Tibial nerve (tissue), 4 donors: ENCODE results near the gene EFHB. TPM values are rescaled to one million over a fixed set of nuclear protein-coding genes. Genes with fewer than 3 reads are reported as not detected.
A peak's percentile ranks its signal among the peaks of the same experiment; 100 is the strongest.
"Not testable (repeated sequence)": the region's sequence is repeated elsewhere in the genome, so short reads cannot be mapped to it uniquely, and the experiment has no call there.

Experiments
- DNase-seq, 2 donors: peaks; one replicate each; pipeline ENCODE4 v3.0.0-alpha.2; 2019; ENCODE audit warnings: low spot score in 2 of 2
- H3K27ac ChIP-seq, 4 donors: fragments of 200-600 bp; sonication (generic) in 3 of 4; one replicate each; pipeline ENCODE4 v1.5.1; 2017 to 2019; ENCODE audit warnings: mild to moderate bottlenecking in 1 of 4
- H3K27me3 ChIP-seq, 2 donors: fragments of 200-600 bp; sonication (generic) in 1 of 2; one replicate each; pipeline versions ENCODE4 v1.5.1 to v1.6.0; 2017 to 2019
- H3K36me3 ChIP-seq, 3 donors: fragments of 200-600 bp; sonication (generic); one replicate each; pipeline ENCODE4 v1.5.1; 2018 to 2019
- H3K4me1 ChIP-seq, 4 donors: fragments of 200-600 bp; sonication (generic) in 3 of 4; one replicate each; pipeline ENCODE4 v1.5.1; 2017 to 2019
- H3K4me3 ChIP-seq, 4 donors: fragments of 200-600 bp; sonication (generic) in 3 of 4; one replicate each; pipeline ENCODE4 v1.5.1; 2017 to 2019; ENCODE audit warnings: mild to moderate bottlenecking in 1 of 4, moderate library complexity in 1 of 4
- H3K9me3 ChIP-seq, 4 donors: fragments of 200-600 bp; sonication (generic) in 3 of 4; one replicate each; pipeline ENCODE4 v1.5.1; 2017 to 2019
- CTCF ChIP-seq, 5 experiments: fragments of 200-600 bp in 3 of 5; fragments of 450-650 bp in 2 of 5; sonication (generic) in 3 of 5; IDR thresholded peaks; one replicate each; pipeline ENCODE4 v1.5.1; 2016 to 2019; ENCODE audit warnings: antibody characterized with exemption in 5 of 5, mild to moderate bottlenecking in 3 of 5, moderate library complexity in 2 of 5
- EP300 ChIP-seq, 2 donors: sonication (generic); formaldehyde crosslinking; IDR thresholded peaks; one replicate each; pipeline ENCODE4 v1.6.1; 2017; ENCODE audit warnings: antibody characterized with exemption in 2 of 2, mild to moderate bottlenecking in 1 of 2
- POLR2A ChIP-seq, 2 donors: fragments of 450-650 bp; IDR thresholded peaks; one replicate each; pipeline ENCODE4 v1.6.1; 2017; ENCODE audit warnings: antibody characterized with exemption in 2 of 2, mild to moderate bottlenecking in 2 of 2, moderate library complexity in 2 of 2
- WGBS, 2 donors: methylation state at CpG; one replicate each; pipeline ENCODE4 v1.1.5; 2018; 5-methylcytosine and 5-hydroxymethylcytosine counted together
- total RNA-seq, 4 donors: library from RNA; depleted of rRNA; stranded (reverse); fragments of >200 nt; gene quantifications; one replicate each; pipeline ENCODE4 v1.1.0, GENCODE V29; 2016

EFHB gene
- total RNA-seq, 4 donors from 2014 or later: 0.63 to 4.4 (median 1.8) TPM

GRCh38 chr3:19898721-19899120, 35.3 kb downstream of the EFHB start:
- WGBS, 2 donors: 51 to 53% methylated on average over 2 of the region's 2 CpGs
- Histone ChIP-seq H3K27me3 (no peaks in the 10 kb centered on the region), H3K4me1 (no peaks in the 10 kb centered on the region), H3K36me3 (peaks cover 0 to 9% (median 0%) of the 10 kb centered on the region in 3 donors), H3K27ac (no peak overlapping the region), H3K4me3 (no peak overlapping the region), H3K9me3 (no peaks in the 10 kb centered on the region)
- TF ChIP-seq CTCF (IDR thresholded peaks at IDR 0.05) (no peak), EP300 (IDR thresholded peaks at IDR 0.05) (no peak), POLR2A (IDR thresholded peaks at IDR 0.05) (no peak)
- no peak for DNase-seq

- Histone ChIP-seq H3K36me3 (peaks cover 0 to 9% (median 0%) of the 10 kb centered on the region in 3 donors), H3K4me3 (no peak overlapping the region), H3K27ac (no peak overlapping the region), H3K9me3 (no peaks in the 10 kb centered on the region), H3K27me3 (no peaks in the 10 kb centered on the region), H3K4me1 (peaks cover 0 to 17% (median 3%) of the 10 kb centered on the region in 4 donors)
- DNase-seq: no peak
- TF ChIP-seq CTCF (IDR thresholded peaks at IDR 0.05) (no peak), POLR2A (IDR thresholded peaks at IDR 0.05) (no peak), EP300 (IDR thresholded peaks at IDR 0.05) (no peak)
- 83 to 100% methylated on average over 1 of the region's 1 CpG for WGBS, 2 donors
Measured at GRCh38 chr3:19891740-19892139, 42.3 kb downstream of the EFHB start.

- TF ChIP-seq CTCF (IDR thresholded peaks at IDR 0.05) (no peak), POLR2A (IDR thresholded peaks at IDR 0.05) (no peak), EP300 (IDR thresholded peaks at IDR 0.05) (no peak)
- Histone ChIP-seq H3K27me3 (no peaks in the 10 kb centered on the region), H3K9me3 (no peaks in the 10 kb centered on the region), H3K27ac (peak overlapping the region in 3 of 4 donors; percentile 60 to 79 (median 62)), H3K36me3 (no peaks in the 10 kb centered on the region), H3K4me3 (peak overlapping the region in 1 of 4 donors; percentile 4), H3K4me1 (peaks cover 0 to 17% (median 3%) of the 10 kb centered on the region in 4 donors)
- no peak for DNase-seq
- WGBS, 2 donors: 81 to 82% methylated on average over 5 of the region's 5 CpGs
Measured at GRCh38 chr3:19888428-19889152, 45.4 kb downstream of the EFHB start.

GRCh38 chr3:19887122-19887521, 46.9 kb downstream of the EFHB start:
- H3K9me3 ChIP-seq, DNase-seq, H3K4me3 ChIP-seq, H3K27ac ChIP-seq, H3K36me3 ChIP-seq, H3K27me3 ChIP-seq: not testable (repeated sequence)
- peaks cover 0 to 17% (median 3%) of the 10 kb centered on the region in 4 donors for H3K4me1 ChIP-seq
- WGBS, 2 donors: 92 to 95% methylated on average over 4 of the region's 4 CpGs

- no peaks in the 10 kb centered on the region for H3K27me3 ChIP-seq
- no peaks in the 10 kb centered on the region for H3K9me3 ChIP-seq
- DNase-seq: no peak
- no peak for TF ChIP-seq EP300 (IDR thresholded peaks at IDR 0.05)
- no peak for TF ChIP-seq CTCF (IDR thresholded peaks at IDR 0.05)
- no peak for TF ChIP-seq POLR2A (IDR thresholded peaks at IDR 0.05)
- no peak overlapping the region for H3K4me3 ChIP-seq
- H3K27ac ChIP-seq: no peak overlapping the region
- H3K36me3 ChIP-seq: no peaks in the 10 kb centered on the region
- peaks cover 0 to 17% (median 3%) of the 10 kb centered on the region in 4 donors for H3K4me1 ChIP-seq
Measured at GRCh38 chr3:19886404-19886803, 47.6 kb downstream of the EFHB start.
